WERI-Rb-1 (cell line): ENCODE measurements around the gene SH3RF3.

Experiments
- DNase-seq: peaks from one replicate; pipeline ENCODE4 v3.0.0-alpha.2; 2020
- H3K27ac ChIP-seq: fragments of 250-450 bp; sonication (Bioruptor Pico); 2 replicates; pipeline ENCODE4 v1.5.1; 2020; ENCODE audit warnings: mild to moderate bottlenecking, moderate library complexity
- H3K27me3 ChIP-seq: fragments of 250-450 bp; sonication (Bioruptor Pico); 2 replicates; pipeline ENCODE4 v1.5.1; 2021; ENCODE audit warnings: mild to moderate bottlenecking, low read depth, moderate library complexity; ENCODE audit not compliant: insufficient read depth, severe bottlenecking
- H3K36me3 ChIP-seq: fragments of 250-450 bp; sonication (Bioruptor Pico); 2 replicates; pipeline ENCODE4 v1.5.1; 2020; ENCODE audit warnings: mild to moderate bottlenecking, moderate library complexity
- H3K4me3 ChIP-seq: 2 replicates; pipeline ENCODE4 v1.5.1; 2011; ENCODE audit warnings: low read depth, mild to moderate bottlenecking, control low read depth, low read length
- H3K9me3 ChIP-seq: fragments of 250-450 bp; sonication (Bioruptor Pico); 2 replicates; pipeline ENCODE4 v1.5.1; 2021; ENCODE audit warnings: mild to moderate bottlenecking, moderate library complexity; ENCODE audit not compliant: severe bottlenecking
- TF ChIP-seq, protein P1 (sequence below): IDR thresholded peaks from 2 replicates; pipeline ENCODE4 v1.5.1; 2011; ENCODE audit warnings: low read depth, mild to moderate bottlenecking, control low read depth, inconsistent platforms, low read length

Gene SH3RF3

DNA sequence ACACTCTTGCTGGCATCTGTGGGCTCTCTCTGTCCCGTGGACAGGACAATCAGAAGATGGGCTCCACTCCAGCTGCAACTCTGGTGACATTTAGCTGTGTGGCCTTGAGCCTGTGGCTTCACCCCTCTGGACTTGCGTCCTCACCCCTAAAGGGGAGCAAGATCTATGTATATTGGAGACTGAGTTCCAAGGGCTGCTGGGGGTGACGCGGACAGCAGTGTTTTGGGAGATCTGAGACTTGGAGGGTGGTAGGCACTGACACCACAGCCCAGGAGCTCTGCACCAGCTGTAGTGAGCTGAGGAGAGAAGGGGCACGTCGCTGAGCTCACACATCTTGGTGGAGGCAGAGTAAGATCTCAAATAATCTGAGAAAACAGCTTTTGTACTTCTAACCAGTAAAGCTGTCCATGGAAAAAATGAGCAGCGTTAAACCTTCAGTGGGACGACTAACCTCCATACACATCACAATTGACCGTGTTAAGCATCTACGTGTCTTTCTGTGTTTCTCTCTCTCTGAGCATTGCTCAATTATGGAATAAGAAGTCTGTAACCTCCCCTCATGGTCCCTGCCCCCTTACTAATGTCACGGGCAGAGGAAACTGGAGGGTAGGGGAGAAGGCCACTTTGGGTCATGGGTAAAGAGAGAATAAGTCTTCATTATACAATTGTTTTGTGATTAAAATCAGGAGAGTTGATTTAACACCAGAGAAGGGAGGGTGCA lies 85.8 kb downstream of the SH3RF3 start:
- Histone ChIP-seq H3K36me3 (no peaks in the 10 kb centered on the region), H3K9me3 (no peaks in the 10 kb centered on the region), H3K4me3 (no peak overlapping the region), H3K27me3 (no peaks in the 10 kb centered on the region), H3K27ac (no peak overlapping the region)
- TF ChIP-seq, protein P1, sequence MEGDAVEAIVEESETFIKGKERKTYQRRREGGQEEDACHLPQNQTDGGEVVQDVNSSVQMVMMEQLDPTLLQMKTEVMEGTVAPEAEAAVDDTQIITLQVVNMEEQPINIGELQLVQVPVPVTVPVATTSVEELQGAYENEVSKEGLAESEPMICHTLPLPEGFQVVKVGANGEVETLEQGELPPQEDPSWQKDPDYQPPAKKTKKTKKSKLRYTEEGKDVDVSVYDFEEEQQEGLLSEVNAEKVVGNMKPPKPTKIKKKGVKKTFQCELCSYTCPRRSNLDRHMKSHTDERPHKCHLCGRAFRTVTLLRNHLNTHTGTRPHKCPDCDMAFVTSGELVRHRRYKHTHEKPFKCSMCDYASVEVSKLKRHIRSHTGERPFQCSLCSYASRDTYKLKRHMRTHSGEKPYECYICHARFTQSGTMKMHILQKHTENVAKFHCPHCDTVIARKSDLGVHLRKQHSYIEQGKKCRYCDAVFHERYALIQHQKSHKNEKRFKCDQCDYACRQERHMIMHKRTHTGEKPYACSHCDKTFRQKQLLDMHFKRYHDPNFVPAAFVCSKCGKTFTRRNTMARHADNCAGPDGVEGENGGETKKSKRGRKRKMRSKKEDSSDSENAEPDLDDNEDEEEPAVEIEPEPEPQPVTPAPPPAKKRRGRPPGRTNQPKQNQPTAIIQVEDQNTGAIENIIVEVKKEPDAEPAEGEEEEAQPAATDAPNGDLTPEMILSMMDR = no peak
- DNase-seq = no peak

DNA sequence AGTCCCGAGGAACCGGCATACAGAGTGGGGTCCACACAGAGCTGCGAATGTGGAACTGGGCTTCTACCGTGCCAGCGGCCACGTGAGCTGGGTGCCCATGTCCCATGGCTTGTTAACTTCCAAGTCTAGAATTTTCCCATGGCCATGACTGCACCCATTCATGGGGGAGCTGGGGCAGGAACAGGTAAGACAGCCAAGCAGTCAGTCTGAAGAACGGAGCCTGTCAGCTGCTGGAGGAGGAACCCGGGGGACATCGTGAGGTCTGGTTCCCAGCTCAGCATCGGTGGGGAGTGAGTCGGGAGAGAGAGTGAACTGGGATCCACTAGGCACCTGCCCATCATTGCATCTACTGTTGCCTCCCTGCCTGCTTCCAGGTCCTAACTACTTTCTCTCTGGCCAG lies 86.9 kb downstream of the SH3RF3 start:
- DNase-seq = no peak
- H3K36me3 ChIP-seq = no peaks in the 10 kb centered on the region
- no peak overlapping the region for H3K27ac ChIP-seq
- H3K9me3 ChIP-seq = no peaks in the 10 kb centered on the region
- H3K4me3 ChIP-seq = no peak overlapping the region
- H3K27me3 ChIP-seq = no peaks in the 10 kb centered on the region
- TF ChIP-seq, protein P1 = no peak

DNA sequence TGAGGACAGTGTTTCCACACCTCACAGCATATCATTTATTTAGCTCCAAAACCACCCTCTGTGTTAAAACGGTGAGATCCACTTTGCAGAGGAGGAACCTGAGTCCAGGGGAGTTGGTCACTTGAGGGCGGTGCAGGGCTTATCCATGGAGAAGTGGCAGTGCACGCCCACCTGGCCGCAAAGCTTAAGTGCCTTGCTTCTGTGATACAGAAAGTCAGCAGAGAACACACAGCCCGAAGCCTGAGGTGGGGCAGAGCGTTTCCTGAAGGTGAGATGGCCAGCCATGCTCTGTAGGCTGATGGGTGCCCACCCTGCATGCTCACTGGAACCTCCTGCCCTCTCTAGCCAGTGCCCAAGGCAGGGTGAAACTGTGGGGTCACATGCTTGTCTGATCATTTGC lies 87.3 kb downstream of the SH3RF3 start:
- TF ChIP-seq, protein P1 = peak; percentile 53; the same call in 1 of the 2 replicates
- Histone ChIP-seq H3K9me3 (no peaks in the 10 kb centered on the region), H3K27ac (no peak overlapping the region), H3K4me3 (no peak overlapping the region), H3K36me3 (no peaks in the 10 kb centered on the region), H3K27me3 (no peaks in the 10 kb centered on the region)
- DNase-seq = peak; percentile 73

DNA sequence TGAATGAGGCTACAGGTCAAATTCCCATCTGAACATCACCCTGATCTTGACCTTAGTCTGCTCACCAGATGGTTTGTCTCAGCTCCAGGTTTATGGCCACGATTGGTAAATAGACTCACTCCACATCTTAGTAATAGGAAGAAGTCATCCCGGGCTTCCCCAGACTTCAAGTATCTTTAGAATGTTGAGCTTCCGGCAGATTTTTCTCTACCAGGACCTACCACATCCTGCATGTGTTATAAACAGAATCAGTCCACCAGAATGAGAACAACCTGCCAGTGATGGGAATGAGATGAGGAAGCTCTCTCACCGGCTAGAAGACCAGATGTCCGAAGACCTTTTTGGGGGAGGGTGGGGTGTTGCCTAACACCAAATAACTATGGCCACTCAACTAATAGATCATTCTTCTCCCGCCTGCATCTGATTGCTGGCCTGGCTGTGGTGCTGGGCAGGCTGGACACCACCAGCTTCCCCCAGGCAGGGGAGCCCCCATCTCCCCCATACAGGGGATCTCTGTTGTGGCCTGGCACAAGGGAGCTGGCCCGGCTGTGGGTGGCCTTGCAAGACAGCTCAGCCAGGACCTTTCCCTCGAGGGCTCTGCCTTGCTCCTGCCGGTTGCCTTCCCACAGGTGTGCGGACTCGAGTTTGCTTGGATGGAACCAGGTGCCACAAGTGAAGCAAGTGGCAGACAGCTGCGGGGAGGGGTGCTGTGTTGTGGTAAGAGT lies 88.5 kb downstream of the SH3RF3 start:
- Histone ChIP-seq H3K4me3 (no peak overlapping the region), H3K9me3 (no peaks in the 10 kb centered on the region), H3K36me3 (no peaks in the 10 kb centered on the region), H3K27me3 (no peaks in the 10 kb centered on the region), H3K27ac (no peak overlapping the region)
- TF ChIP-seq, protein P1 = no peak
- DNase-seq = no peak

DNA sequence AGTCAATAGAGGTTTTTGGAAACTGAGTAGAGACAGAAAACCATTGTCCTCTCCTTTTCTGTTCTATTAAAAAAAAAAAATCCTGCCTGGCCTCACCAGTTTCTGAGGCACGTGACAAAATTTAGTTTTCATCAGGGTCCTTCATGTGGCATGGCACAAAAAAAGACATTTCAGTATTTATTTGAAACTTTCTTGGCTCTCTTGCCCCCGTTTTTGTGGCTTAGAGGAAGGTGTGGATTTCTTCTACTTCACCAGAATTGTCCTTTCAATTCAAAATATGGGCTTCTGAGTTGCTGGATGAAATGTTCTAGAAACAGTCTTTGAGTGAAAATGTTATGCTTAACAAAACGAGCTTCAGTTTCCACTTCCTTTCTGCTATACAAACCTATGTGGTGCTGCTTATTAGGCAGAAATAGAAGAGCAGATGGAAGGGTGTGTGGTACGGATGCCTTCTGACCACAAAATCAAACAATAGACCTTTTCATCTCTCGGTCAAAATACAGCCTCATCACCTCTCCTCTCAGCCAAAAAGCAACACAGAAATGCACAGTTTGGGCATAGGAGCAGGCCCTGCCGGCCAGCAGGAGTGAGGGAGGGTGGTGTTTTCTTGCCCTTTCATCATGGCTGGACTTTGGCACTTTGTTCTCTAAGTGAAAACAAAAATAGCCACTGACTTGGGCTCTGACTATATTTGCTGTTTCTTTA lies 89.2 kb downstream of the SH3RF3 start:
- Histone ChIP-seq H3K4me3 (no peak overlapping the region), H3K9me3 (no peaks in the 10 kb centered on the region), H3K27ac (no peak overlapping the region), H3K27me3 (no peaks in the 10 kb centered on the region), H3K36me3 (no peaks in the 10 kb centered on the region)
- no peak for DNase-seq
- TF ChIP-seq, protein P1 = no peak
